GM19468 (cell line): ENCODE data around the gene OR1B1.
"Not testable (repeated sequence)": the region's sequence is repeated elsewhere in the genome, so short reads cannot be mapped to it uniquely, and the experiment has no call there.

ENCODE experiments used
- ATAC-seq: cut with Tn5 transposase; IDR thresholded peaks from one replicate; pipeline ENCODE4 v1.9.1; 2021; ENCODE audit warnings: mild to moderate bottlenecking, moderate library complexity, moderate number of reproducible peaks; ENCODE audit not compliant: unreplicated experiment; ENCODE audit errors: extremely low read depth

Gene OR1B1

GRCh38 chr9:122657527-122657926, at the start of gene OR1B1:
Gene OR1B1, minus strand, starts transcription at chr9:122657627.
- no peak for ATAC-seq

GRCh38 chr9:122695696-122696095, 38.3 kb upstream of the OR1B1 start:
- no peak for ATAC-seq

GRCh38 chr9:122684851-122685250, 27.4 kb upstream of the OR1B1 start:
- no peak for ATAC-seq

- no peak for ATAC-seq
Measured at GRCh38 chr9:122672481-122672880, 15.1 kb upstream of the OR1B1 start.

- no peak for ATAC-seq
Measured at GRCh38 chr9:122661416-122661815, 4.0 kb upstream of the OR1B1 start, which contains the start of gene OR1L1. Gene OR1L1, plus strand, starts transcription at chr9:122661716. Its CDS starts 0 bp downstream, at chr9:122661716.

GRCh38 chr9:122656378-122656777, 1.0 kb downstream of the OR1B1 start:
- ATAC-seq, result no peak

GRCh38 chr9:122642226-122642625, 15.2 kb downstream of the OR1B1 start:
- no peak for ATAC-seq

- ATAC-seq, result no peak
Measured at GRCh38 chr9:122619996-122620395, 37.4 kb downstream of the OR1B1 start.

- ATAC-seq, result no peak
Measured at GRCh38 chr9:122614362-122614761, 43.1 kb downstream of the OR1B1 start, which contains the start of gene OR1Q1. Gene OR1Q1, plus strand, starts transcription at chr9:122614738. Its CDS starts 0 bp downstream, at chr9:122614738.

GRCh38 chr9:122609804-122610203, 47.6 kb downstream of the OR1B1 start:
- no peak for ATAC-seq

GRCh38 chr9:122606587-122606986, 50.8 kb downstream of the OR1B1 start:
- ATAC-seq, result no peak

GRCh38 chr9:122605691-122606090, 51.7 kb downstream of the OR1B1 start:
- no peak for ATAC-seq

GRCh38 chr9:122583284-122583683, 74.1 kb downstream of the OR1B1 start, which contains the start of gene OR1L8:
Gene OR1L8, minus strand, starts transcription at chr9:122583384. Its CDS starts 14,907 bp downstream, at chr9:122568477.
- not testable (repeated sequence) for ATAC-seq

GRCh38 chr9:122580360-122580759, 77.1 kb downstream of the OR1B1 start:
- no peak for ATAC-seq

- ATAC-seq, result no peak
Measured at GRCh38 chr9:122579874-122580273, 77.6 kb downstream of the OR1B1 start.
